CD4-positive, alpha-beta memory T cell (primary cell): Measurements from ENCODE around the gene HTRA2. TPM values are rescaled to one million over a fixed set of nuclear protein-coding genes. Genes with fewer than 3 reads are reported as not detected.

Source experiments
- CTCF ChIA-PET: fragments of 350-600 bp; sonication (Branson Sonifier 250); formaldehyde crosslinking; loops from one replicate; lab custom pipeline; 2021; ENCODE audit warnings: inconsistent platforms; ENCODE audit not compliant: partially characterized antibody; lab: Charles Lee
- POLR2A ChIA-PET: fragments of 350-600 bp; sonication (Branson Sonifier 250); formaldehyde crosslinking; loops from one replicate; lab custom pipeline; 2021; ENCODE audit not compliant: partially characterized antibody; lab: Charles Lee
- DNase-seq, 5 donors: peaks; one replicate each; pipeline versions ENCODE4 v3.0.0 to v3.0.0-alpha.2; 2020 to 2022; ENCODE audit warnings: mixed read lengths in 1 of 5
- H3K27ac ChIP-seq: one replicate; pipeline ENCODE4 v1.7.0; 2013; ENCODE audit warnings: low read depth, low read length
- H3K27me3 ChIP-seq: 2 replicates; pipeline ENCODE4 v1.7.0; 2013; ENCODE audit warnings: mild to moderate bottlenecking, low read length, moderate library complexity; ENCODE audit not compliant: insufficient read depth
- H3K36me3 ChIP-seq: 2 replicates; pipeline ENCODE4 v1.7.0; 2013; ENCODE audit warnings: mild to moderate bottlenecking, low read length, moderate library complexity; ENCODE audit not compliant: insufficient read depth
- H3K4me1 ChIP-seq: 2 replicates; pipeline ENCODE4 v1.7.0; 2013; ENCODE audit warnings: mild to moderate bottlenecking, low read length, moderate library complexity; ENCODE audit not compliant: insufficient read depth
- H3K4me3 ChIP-seq, 2 donors: one replicate each; pipeline ENCODE4 v1.7.0; 2013; ENCODE audit warnings: low read length in 2 of 2, mild to moderate bottlenecking in 1 of 2
- H3K9me3 ChIP-seq, 2 donors: one replicate each; pipeline ENCODE4 v1.7.0; 2013; ENCODE audit warnings: low read length in 2 of 2, control low read depth in 1 of 2; ENCODE audit not compliant: control insufficient read depth in 1 of 2
- H3K27ac Mint-ChIP-seq, 7 donors: one replicate each; pipeline ENCODE4 v1.8.0; 2020 to 2021; ENCODE audit warnings: mixed read lengths in 7 of 7, mild to moderate bottlenecking in 6 of 7, inconsistent platforms in 3 of 7, moderate library complexity in 3 of 7
- H3K27me3 Mint-ChIP-seq, 2 donors: one replicate each; pipeline ENCODE4 v1.8.0; 2020 to 2021; ENCODE audit warnings: mixed read lengths in 2 of 2
- H3K36me3 Mint-ChIP-seq, 2 donors: one replicate each; pipeline ENCODE4 v1.8.0; 2020 to 2021; ENCODE audit warnings: mixed read lengths in 2 of 2, inconsistent platforms in 1 of 2, mild to moderate bottlenecking in 1 of 2
- H3K4me1 Mint-ChIP-seq, 4 donors: one replicate each; pipeline ENCODE4 v1.8.0; 2020 to 2021; ENCODE audit warnings: mixed read lengths in 4 of 4, mild to moderate bottlenecking in 1 of 4
- H3K4me3 Mint-ChIP-seq, 8 donors: one replicate each; pipeline ENCODE4 v1.8.0; 2020 to 2021; ENCODE audit warnings: mixed read lengths in 8 of 8, mild to moderate bottlenecking in 7 of 8, moderate library complexity in 6 of 8, inconsistent platforms in 3 of 8
- H3K9me3 Mint-ChIP-seq, 8 donors: one replicate each; pipeline ENCODE4 v1.8.0; 2020 to 2021; ENCODE audit warnings: mixed read lengths in 8 of 8, mild to moderate bottlenecking in 5 of 8, inconsistent platforms in 3 of 8, moderate library complexity in 1 of 8
- intact Hi-C: fragments of 100-400 bp; cut with micrococcal nuclease; formaldehyde crosslinking; loops from one replicate; pipeline ENCODE4 v1.15.1; 2023
- polyA plus RNA-seq, 2 donors: library from polyadenylated mRNA; unstranded; fragments of 300-500 nt; fragmentation: Illumina TruSeq; gene quantifications; one replicate each; pipeline ENCODE4 v1.2.3, GENCODE V29; 2021
- total RNA-seq, 2 experiments: library from RNA; stranded (reverse); gene quantifications; one replicate each; pipeline ENCODE4 v1.2.3, GENCODE V29; 2021

The HTRA2 gene
- total and polyA plus RNA-seq, 4 experiments from 2014 or later, result 22.0 to 41.1 (median 32.8) TPM

DNA sequence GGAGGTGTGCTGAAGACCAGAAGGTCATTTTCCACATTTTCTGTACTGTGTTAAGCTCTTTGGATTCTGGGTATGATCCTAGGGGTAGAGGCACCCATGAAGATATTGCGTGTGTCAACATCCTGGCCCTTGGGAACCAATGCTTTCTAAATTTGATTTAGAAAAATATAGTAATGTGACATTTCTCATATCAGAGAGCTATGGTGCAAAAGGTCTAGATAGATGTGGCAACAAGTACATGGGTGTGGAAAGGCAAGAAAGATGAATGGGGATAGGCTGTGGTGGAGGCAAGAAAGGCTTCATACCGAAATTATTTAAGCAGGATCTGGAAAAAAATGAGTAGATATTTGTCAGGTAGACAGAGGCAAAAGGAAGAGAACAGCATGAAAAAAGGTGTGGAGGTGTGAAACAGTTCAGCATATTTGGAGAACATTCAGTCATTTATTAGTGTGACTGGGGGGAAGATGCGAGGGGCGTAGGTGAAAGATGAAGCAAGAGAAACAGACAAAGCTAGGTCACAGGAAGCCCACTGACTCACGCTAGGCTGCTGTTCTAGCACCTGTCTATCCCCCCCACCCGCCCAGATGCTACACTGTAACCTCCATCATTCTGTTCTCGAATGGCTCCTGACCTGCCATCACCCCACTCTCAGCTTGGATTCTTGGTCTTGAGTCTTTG lies 36.5 kb downstream of the HTRA2 start:
- Histone ChIP-seq H3K27ac (no peak overlapping the region), H3K9me3 (no peaks in the 10 kb centered on the region), H3K36me3 (no peaks in the 10 kb centered on the region), H3K27me3 (no peaks in the 10 kb centered on the region), H3K4me3 (no peak overlapping the region), H3K4me1 (no peaks in the 10 kb centered on the region)
- Mint-ChIP-seq H3K36me3 (no peaks in the 10 kb centered on the region), H3K27me3 (peaks cover 9 to 25% of the 10 kb centered on the region in 2 donors), H3K4me1 (no peaks in the 10 kb centered on the region), H3K9me3 (no peaks in the 10 kb centered on the region), H3K4me3 (no peak overlapping the region), H3K27ac (no peak overlapping the region)
- intact Hi-C loops, result no loop called here
- ChIA-PET CTCF (interaction anchor here (0.6 to 3.8 kb wide), 4 partner anchors 10 to 786 kb away, joined by 3 to 19 read pairs (median 4); no protein-coding TSS in a partner anchor), POLR2A (no interaction called here)
- no peak for DNase-seq

- H3K27ac Mint-ChIP-seq, result peak overlapping the region in 1 of 7 donors; percentile 13
- H3K27ac ChIP-seq, result no peak overlapping the region
- no peaks in the 10 kb centered on the region for H3K4me1 Mint-ChIP-seq
- no peak overlapping the region for H3K4me3 ChIP-seq
- ChIA-PET POLR2A (interaction anchor here (1.3 to 1.5 kb wide), 2 partner anchors 11 to 109 kb away, joined by 3 to 5 read pairs; partner anchors contain the start of gene WBP1), CTCF (interaction anchor here (0.6 to 3.8 kb wide), 5 partner anchors 10 to 786 kb away, joined by 3 to 19 read pairs (median 3); no protein-coding TSS in a partner anchor)
- H3K36me3 Mint-ChIP-seq, result no peaks in the 10 kb centered on the region
- H3K36me3 ChIP-seq, result no peaks in the 10 kb centered on the region
- no peaks in the 10 kb centered on the region for H3K4me1 ChIP-seq
- H3K9me3 Mint-ChIP-seq, result no peaks in the 10 kb centered on the region
- H3K27me3 ChIP-seq, result no peaks in the 10 kb centered on the region
- intact Hi-C loops, result no loop called here
- H3K27me3 Mint-ChIP-seq, result peaks cover 6 to 24% of the 10 kb centered on the region in 2 donors
- H3K9me3 ChIP-seq, result no peaks in the 10 kb centered on the region
- no peak overlapping the region for H3K4me3 Mint-ChIP-seq
- DNase-seq, result no peak
Observed at GRCh38 chr2:74566754-74567085, 37.0 kb downstream of the HTRA2 start.

DNA sequence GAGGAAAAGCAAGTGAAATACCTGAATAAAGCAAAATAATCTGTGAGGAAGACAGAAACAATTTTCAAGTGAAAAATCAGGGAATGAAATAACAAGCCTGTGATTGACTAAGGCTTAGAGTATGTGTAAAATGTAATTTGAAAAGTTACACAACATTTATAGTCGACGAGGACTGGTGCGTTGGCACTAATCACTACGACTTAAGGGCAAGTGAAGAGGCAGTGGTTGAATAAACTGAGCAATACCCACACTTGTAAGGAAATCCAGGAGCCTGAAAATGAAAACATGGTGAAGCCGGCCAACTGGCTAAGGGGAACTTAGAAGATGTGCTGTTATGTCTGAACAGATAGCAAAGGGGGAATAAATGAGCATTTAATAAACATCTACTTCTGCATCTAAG lies 38.1 kb downstream of the HTRA2 start:
- Histone ChIP-seq H3K9me3 (no peaks in the 10 kb centered on the region), H3K27ac (no peak overlapping the region), H3K36me3 (no peaks in the 10 kb centered on the region), H3K4me3 (no peak overlapping the region), H3K27me3 (no peaks in the 10 kb centered on the region), H3K4me1 (no peaks in the 10 kb centered on the region)
- no peak for DNase-seq
- H3K27ac Mint-ChIP-seq, result peak overlapping the region in 1 of 7 donors; percentile 30
- no peak overlapping the region for H3K4me3 Mint-ChIP-seq
- ChIA-PET POLR2A (interaction anchor here (1.3 to 1.5 kb wide), 2 partner anchors 12 to 110 kb away, joined by 3 to 5 read pairs; partner anchors contain the start of gene WBP1), CTCF (interaction anchor here (1.1 to 3.8 kb wide), 3 partner anchors 13 to 233 kb away, joined by 3 to 19 read pairs (median 4); no protein-coding TSS in a partner anchor)
- no peaks in the 10 kb centered on the region for H3K4me1 Mint-ChIP-seq
- peaks cover 2 to 20% of the 10 kb centered on the region in 2 donors for H3K27me3 Mint-ChIP-seq
- intact Hi-C loops, result no loop called here
- H3K36me3 Mint-ChIP-seq, result no peaks in the 10 kb centered on the region
- no peaks in the 10 kb centered on the region for H3K9me3 Mint-ChIP-seq

DNA sequence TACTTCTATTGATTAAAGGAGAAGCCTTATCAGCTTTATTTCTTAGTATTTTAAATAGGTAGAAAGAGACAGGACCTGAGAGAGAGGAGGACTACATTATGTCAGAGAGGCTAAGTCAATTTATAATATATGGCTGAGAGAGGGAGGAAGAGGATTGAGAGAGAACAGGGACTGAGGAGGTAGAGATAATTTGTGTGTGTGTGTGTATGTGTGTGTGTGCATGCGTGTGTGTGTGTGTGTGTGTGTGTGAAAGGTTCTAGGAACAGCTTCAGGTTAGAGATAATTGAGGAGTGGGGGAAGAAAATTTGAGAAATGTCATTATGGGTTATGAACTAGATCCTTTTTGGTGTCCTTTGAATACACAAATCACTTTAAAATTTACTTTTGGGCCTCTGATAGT lies 40.0 kb downstream of the HTRA2 start:
- intact Hi-C loops, result no loop called here
- H3K4me3 Mint-ChIP-seq, result no peak overlapping the region
- H3K9me3 Mint-ChIP-seq, result peaks cover 0 to 4% (median 0%) of the 10 kb centered on the region in 8 donors
- H3K27ac ChIP-seq, result no peak overlapping the region
- H3K36me3 Mint-ChIP-seq, result no peaks in the 10 kb centered on the region
- H3K36me3 ChIP-seq, result no peaks in the 10 kb centered on the region
- no peaks in the 10 kb centered on the region for H3K9me3 ChIP-seq
- peaks cover 15% of the 10 kb centered on the region for H3K4me1 ChIP-seq
- H3K4me3 ChIP-seq, result no peak overlapping the region
- DNase-seq, result no peak
- ChIA-PET CTCF (no interaction called here), POLR2A (interaction anchor here (0.8 kb wide), 1 partner anchor 18 kb away, joined by 5 read pairs; no protein-coding TSS in a partner anchor)
- H3K27ac Mint-ChIP-seq, result no peak overlapping the region
- no peaks in the 10 kb centered on the region for H3K27me3 ChIP-seq
- peaks cover 12 to 14% (median 13%) of the 10 kb centered on the region in 4 donors for H3K4me1 Mint-ChIP-seq
- H3K27me3 Mint-ChIP-seq, result peaks cover 2 to 11% of the 10 kb centered on the region in 2 donors

DNA sequence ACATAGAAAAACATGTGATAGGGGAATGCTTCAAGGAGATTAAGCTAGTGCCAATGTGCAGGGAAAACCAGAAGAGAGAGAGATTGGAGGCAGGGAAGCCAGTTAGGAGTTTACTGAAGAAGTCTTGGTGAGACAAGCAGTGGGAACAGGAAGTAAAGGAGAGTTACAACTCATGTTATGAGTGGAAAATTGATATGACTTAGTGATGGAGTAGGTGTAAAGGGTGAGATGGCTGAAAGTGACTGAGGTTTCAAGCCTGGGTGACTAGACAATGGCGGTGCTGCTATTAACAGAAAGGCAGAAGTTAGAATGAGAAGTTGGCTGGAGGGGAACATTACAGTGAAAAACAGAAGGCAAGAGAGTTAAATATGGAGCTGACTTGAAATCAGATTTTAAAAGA lies 41.3 kb downstream of the HTRA2 start:
- no peak for DNase-seq
- intact Hi-C loops, result no loop called here
- ChIA-PET POLR2A (no interaction called here), CTCF (interaction anchor here (0.7 to 1.6 kb wide), 2 partner anchors 18 to 21 kb away, joined by 3 to 6 read pairs; no protein-coding TSS in a partner anchor)
- H3K4me1 ChIP-seq, result peaks cover 15% of the 10 kb centered on the region
- Mint-ChIP-seq H3K27ac (no peak overlapping the region), H3K4me1 (peaks cover 13 to 17% (median 14%) of the 10 kb centered on the region in 4 donors), H3K36me3 (no peaks in the 10 kb centered on the region), H3K9me3 (peaks cover 0 to 4% (median 0%) of the 10 kb centered on the region in 8 donors), H3K27me3 (peaks cover 1 to 9% of the 10 kb centered on the region in 2 donors), H3K4me3 (no peak overlapping the region)
- H3K27me3 ChIP-seq, result no peaks in the 10 kb centered on the region
- H3K27ac ChIP-seq, result no peak overlapping the region
- no peaks in the 10 kb centered on the region for H3K36me3 ChIP-seq
- H3K4me3 ChIP-seq, result no peak overlapping the region
- H3K9me3 ChIP-seq, result no peaks in the 10 kb centered on the region

DNA sequence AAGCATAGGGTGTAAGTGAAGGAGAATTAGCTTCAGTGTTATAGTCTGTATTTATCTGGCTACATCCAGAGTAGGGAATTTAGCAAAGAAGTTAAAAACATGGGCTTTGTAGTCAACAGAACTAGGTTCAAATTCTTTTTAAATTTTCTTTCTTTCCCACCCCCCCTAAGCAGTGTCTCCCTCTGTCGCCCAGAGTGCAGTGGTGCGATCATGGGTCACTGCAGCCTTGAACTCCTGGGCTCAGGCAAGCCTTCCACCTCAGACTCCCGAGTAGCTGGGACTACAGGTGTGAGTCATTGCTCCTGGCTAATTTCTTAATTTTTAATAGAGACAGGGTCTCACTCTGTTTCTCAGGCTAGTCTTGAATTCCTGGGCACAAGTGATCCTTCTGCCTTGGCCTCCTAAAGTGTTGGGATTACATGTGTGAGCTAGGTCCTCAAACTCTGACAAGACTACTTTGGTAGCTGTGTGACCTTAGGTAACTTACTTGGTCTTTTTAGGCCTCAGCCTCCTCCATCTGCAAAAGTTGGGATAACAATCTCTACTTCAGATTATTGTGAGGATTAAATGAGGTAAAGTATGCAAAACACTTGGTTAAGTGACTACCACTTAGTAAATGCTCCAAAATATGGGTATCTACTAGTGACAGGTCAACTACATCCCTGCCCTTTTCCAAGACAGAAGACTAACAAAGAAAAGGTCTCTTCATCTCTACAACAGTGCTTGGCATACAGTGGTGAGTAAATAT lies 42.6 kb downstream of the HTRA2 start:
- H3K9me3 ChIP-seq, result no peaks in the 10 kb centered on the region
- ChIA-PET POLR2A (interaction anchor here (1.1 kb wide), 1 partner anchor 13 kb away, joined by 3 read pairs; no protein-coding TSS in a partner anchor), CTCF (interaction anchor here (1.6 kb wide), 1 partner anchor 16 kb away, joined by 6 read pairs; no protein-coding TSS in a partner anchor)
- no peaks in the 10 kb centered on the region for H3K27me3 ChIP-seq
- no peak overlapping the region for H3K27ac ChIP-seq
- no peaks in the 10 kb centered on the region for H3K36me3 ChIP-seq
- no peak overlapping the region for H3K4me3 ChIP-seq
- Mint-ChIP-seq H3K27ac (no peak overlapping the region), H3K36me3 (no peaks in the 10 kb centered on the region), H3K27me3 (peaks cover 1 to 12% of the 10 kb centered on the region in 2 donors), H3K4me1 (peaks cover 13 to 17% (median 14%) of the 10 kb centered on the region in 4 donors), H3K4me3 (no peak overlapping the region), H3K9me3 (peaks cover 0 to 4% (median 0%) of the 10 kb centered on the region in 8 donors)
- intact Hi-C loops, result no loop called here
- no peak for DNase-seq
- H3K4me1 ChIP-seq, result peaks cover 15% of the 10 kb centered on the region
